ENCODE results near the gene RNASE8. TPM values are rescaled to one million over a fixed set of nuclear protein-coding genes. Genes with fewer than 3 reads are reported as not detected.

RNASE8 gene
- total and polyA plus RNA-seq, 2 of the 8 experiments (the other 6 are each of a cell fraction or from before 2014, with no cell fraction given): not detected

DNA sequence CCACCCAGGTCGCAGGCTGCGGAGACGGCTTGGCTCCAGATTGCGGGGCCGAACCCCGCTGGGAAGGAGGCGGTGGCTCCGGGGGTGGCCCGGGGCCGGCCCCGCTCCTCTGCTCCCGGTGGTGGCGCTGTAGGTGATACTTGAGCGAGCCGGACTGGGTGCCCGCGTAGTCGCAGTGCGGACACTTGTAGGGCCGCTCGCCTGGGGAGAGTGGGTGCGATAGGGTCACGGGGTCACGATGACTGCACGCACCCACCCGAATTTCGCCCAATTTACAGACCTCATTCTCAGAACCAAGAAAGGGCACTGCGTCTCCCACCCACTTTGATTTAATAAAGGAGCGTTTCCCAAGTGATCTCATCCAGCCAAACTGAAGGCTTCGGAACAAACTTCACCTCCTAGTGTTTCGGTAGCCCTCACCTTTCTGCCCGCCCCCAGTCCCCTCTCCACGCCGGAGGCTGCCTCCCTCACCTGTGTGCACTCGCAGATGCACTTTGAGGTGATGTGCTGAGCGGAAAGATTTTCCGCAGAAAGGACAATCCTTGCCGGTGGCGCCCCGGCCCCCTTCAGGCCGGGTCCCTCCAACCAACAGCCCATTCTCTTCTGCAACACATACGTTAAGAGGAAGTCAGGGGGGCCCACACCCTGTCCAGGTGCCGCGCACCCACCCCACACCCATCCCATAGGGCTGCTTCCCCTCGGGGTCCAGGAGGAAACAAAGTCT is 33.5 kb downstream of the RNASE8 start:
- ChIA-PET POLR2A (ENCODE audit: partially characterized antibody) (interaction anchor here (1.0 to 12.4 kb wide), 9 partner anchors 11 to 78 kb away, joined by 3 to 245 read pairs (median 17); partner anchors contain the start of genes ARHGEF40 and TMEM253), CTCF (ENCODE audit: partially characterized antibody) (interaction anchor here (0.6 to 10.2 kb wide), 34 partner anchors 9 to 625 kb away, joined by 3 to 239 read pairs (median 7); partner anchors contain the start of genes ARHGEF40, RNASE13, RNASE8 and TMEM253)
- Histone ChIP-seq H2BK120ac (replicated peaks; ENCODE audit: low read depth, low read length) (no peak overlapping the region), H4K8ac (ENCODE audit: extremely low read depth, insufficient read depth, low read length) (no peak overlapping the region), H3K9ac (replicated peaks in 1 of 4; ENCODE audit: extremely low read depth in 1 of 4, low read depth in 3 of 4, low read length in 3 of 4) (no peak overlapping the region), H2BK20ac (ENCODE audit: low read length) (no peak overlapping the region), H2BK5ac (ENCODE audit: low read depth, low read length) (no peak overlapping the region), H2BK12ac (ENCODE audit: low read depth, low read length) (no peak overlapping the region), H2BK15ac (ENCODE audit: low read length) (no peak overlapping the region), H3K14ac (ENCODE audit: insufficient read length) (no peak overlapping the region), H3K18ac (ENCODE audit: extremely low read depth, low read length) (no peak overlapping the region), H3K23me2 (ENCODE audit: low read depth, low read length) (peaks cover 5% of the 10 kb centered on the region; the same call in 1 of the 2 replicates), H2AFZ (ENCODE audit: low read length) (no peak overlapping the region), H2AK5ac (ENCODE audit: low read depth, low read length) (no peak overlapping the region), H3K4ac (replicated peaks; ENCODE audit: insufficient read length, low read depth, low read length) (no peak overlapping the region), H3K4me2 (ENCODE audit: insufficient read depth in 1 of 2, low read depth in 2 of 2, low read length in 2 of 2) (no peak overlapping the region; a peak in 1 of 4 replicates), H3K56ac (replicated peaks; ENCODE audit: insufficient read length, low read depth, low read length) (no peak overlapping the region), H4K5ac (ENCODE audit: insufficient read length, low read depth, low read length) (no peak overlapping the region), H4K20me1 (replicated peaks in 1 of 2; ENCODE audit: control insufficient read depth in 1 of 2, insufficient read depth in 2 of 2, low read length in 2 of 2) (peaks cover 13 to 19% of the 10 kb centered on the region in 2 experiments), H3K36me3 (ENCODE audit: control insufficient read depth in 2 of 4, insufficient read depth in 4 of 4, low read length in 3 of 4) (peaks cover 18 to 51% (median 44%) of the 10 kb centered on the region in 4 experiments), H3K4me3 (ENCODE audit: extremely low read depth in 1 of 4, insufficient read depth in 2 of 4, low read depth in 3 of 4, low read length in 4 of 4) (no peak overlapping the region), H4K91ac (replicated peaks; ENCODE audit: insufficient read length, low read length) (no peak overlapping the region), H3K79me1 (ENCODE audit: low read depth, low read length) (peaks cover 8% of the 10 kb centered on the region; the same call in 1 of the 2 replicates), H3K27ac (ENCODE audit: low read depth, low read length) (0 out of 2 replicates have a peak overlapping the region, but pooled peaks have one; percentile 42), H3K23ac (ENCODE audit: insufficient read length) (no peak overlapping the region), H3K27me3 (replicated peaks in 1 of 4; ENCODE audit: control insufficient read depth in 3 of 4, extremely low read depth in 1 of 4, insufficient read depth in 3 of 4, low read length in 3 of 4) (no peaks in the 10 kb centered on the region), H3K4me1 (replicated peaks in 1 of 4; ENCODE audit: control insufficient read depth in 3 of 4, insufficient read depth in 4 of 4, low read length in 3 of 4) (peaks cover 16 to 25% (median 18%) of the 10 kb centered on the region in 4 experiments), H3K79me2 (ENCODE audit: control insufficient read depth in 1 of 2, insufficient read depth in 2 of 2, low read length in 2 of 2) (peaks cover 0 to 18% of the 10 kb centered on the region in 2 experiments; a peak in 2 of 4 replicates), H3K9me3 (ENCODE audit: insufficient read depth in 2 of 2, low read depth in 1 of 2, low read length in 1 of 2) (no peaks in the 10 kb centered on the region)
- no peak for FAIRE-seq
- 94% methylated on average over 40 of the region's 45 CpGs; no CpG with 5 or more reads in 1 of the 2 experiments for WGBS, 2 experiments (ENCODE audit: extremely low coverage in 1 of 2, insufficient coverage in 1 of 2, insufficient read length in 1 of 2, insufficient replicate concordance in 2 of 2, low coverage in 1 of 2, low lambda C conversion rate in 2 of 2, missing lambda C conversion rate in 1 of 2)
- DNase-seq (ENCODE audit: low read depth in 1 of 2, low spot score in 2 of 2): no peak
